H1 (cell line): Measurements from ENCODE around the gene NEDD8. TPM values are rescaled to one million over a fixed set of nuclear protein-coding genes. Genes with fewer than 3 reads are reported as not detected.
A peak's percentile ranks its signal among the peaks of the same experiment; 100 is the strongest.

Experiments
- HDAC2 ChIP-seq, 2 experiments: fragments of 300-600 bp in 1 of 2; sonication (generic) in 1 of 2; IDR thresholded peaks; 2 replicates each; pipeline ENCODE4 v1.6.1; 2011 to 2012; ENCODE audit warnings: low read depth in 2 of 2, low read length in 2 of 2, mild to moderate bottlenecking in 2 of 2, moderate library complexity in 2 of 2, borderline replicate concordance in 1 of 2, inconsistent platforms in 1 of 2
- polyA plus RNA-seq, 7 experiments: library from polyadenylated mRNA; depleted of rRNA in 3 of 7; stranded (reverse) in 5 of 7; unstranded in 2 of 7; fragments of >200 nt in 5 of 7; fragments of 200-250 nt in 2 of 7; gene quantifications; 1 replicate in 5 of 7; 2 replicates in 1 of 7; 4 replicates in 1 of 7; pipeline versions ENCODE4 v1.2.1 to v1.2.3, GENCODE V29; 2011 to 2013; ENCODE audit warnings: missing spikeins in 2 of 7, mixed read lengths in 2 of 7
- total RNA-seq: library from RNA; stranded (reverse); fragmentation: NEBNext Ultra II Directional; extraction: Animal tissue kit (Norgen Biotek cat#: 25700); gene quantifications from 2 replicates; pipeline ENCODE4 v1.2.1, GENCODE V29; 2021

NEDD8 gene
- total and polyA plus RNA-seq, 2 of the 8 experiments (the other 6 are each of a cell fraction or from before 2014, with no cell fraction given): 253 to 317 TPM

DNA sequence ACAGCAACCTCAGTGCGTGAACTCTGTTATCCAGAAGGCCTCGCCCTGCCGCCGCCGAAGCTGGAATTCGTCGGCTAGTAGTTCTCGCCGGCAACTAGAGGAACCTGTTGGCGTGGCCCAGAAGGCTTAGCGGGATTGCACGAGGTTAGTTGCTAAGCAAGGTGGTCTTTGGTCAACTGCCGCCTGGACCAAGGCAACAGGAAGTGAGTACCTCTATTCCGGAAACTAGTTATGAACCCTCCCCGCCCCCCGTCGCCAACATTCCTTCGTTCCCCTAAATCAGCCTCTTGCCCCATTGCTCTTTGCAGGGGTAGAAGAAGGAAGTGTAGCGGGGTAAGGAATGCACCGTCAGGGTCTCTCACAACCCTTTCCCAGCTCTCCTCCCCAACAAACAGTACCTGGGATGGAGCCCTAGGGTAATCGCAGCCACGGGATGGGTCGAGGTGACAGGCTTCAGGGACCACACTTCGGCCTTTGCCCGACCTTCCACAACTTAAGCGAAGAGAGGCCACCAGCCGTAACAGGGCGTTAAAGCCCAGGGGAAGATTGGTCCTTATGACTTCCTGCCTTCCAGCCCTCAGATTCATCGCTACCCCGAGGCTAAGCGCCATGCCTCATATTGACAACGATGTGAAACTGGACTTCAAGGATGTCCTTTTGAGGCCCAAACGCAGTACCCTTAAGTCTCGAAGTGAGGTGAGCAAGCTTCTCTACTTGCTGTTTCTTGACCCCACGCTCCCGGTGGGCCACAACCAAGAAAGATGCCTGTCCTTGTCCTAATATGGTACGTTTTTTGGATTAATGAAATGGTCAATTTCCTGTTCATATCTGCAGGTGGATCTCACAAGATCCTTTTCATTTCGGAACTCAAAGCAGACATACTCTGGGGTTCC, 724 bp upstream of the NEDD8 start, which contains the start of gene GMPR2 (continued):
- peak in 1 of 2 experiments; percentile 74; a peak in 1 of 4 replicates for TF ChIP-seq HDAC2 (IDR thresholded peaks at IDR 0.05; ENCODE audit: borderline replicate concordance in 1 of 2, low read depth in 2 of 2, low read length in 2 of 2)
